Fibroblast of pulmonary artery (primary cell): ENCODE data around the gene RGS9.

Source experiments
- DNase-seq: peaks from one replicate; pipeline ENCODE4 v3.0.0-alpha.2; 2010; ENCODE audit warnings: low read depth
- H3K4me3 ChIP-seq: replicated peaks from 2 replicates; pipeline ENCODE4 v1.5.1; 2011; ENCODE audit warnings: low read depth, mild to moderate bottlenecking, control low read depth, low read length, moderate library complexity
- TF ChIP-seq, protein P1 (sequence below): IDR thresholded peaks from 2 replicates; pipeline ENCODE4 v1.5.1; 2011; ENCODE audit warnings: mild to moderate bottlenecking, control low read depth, low read length, inconsistent platforms; ENCODE audit errors: missing control alignments

Gene RGS9

DNA sequence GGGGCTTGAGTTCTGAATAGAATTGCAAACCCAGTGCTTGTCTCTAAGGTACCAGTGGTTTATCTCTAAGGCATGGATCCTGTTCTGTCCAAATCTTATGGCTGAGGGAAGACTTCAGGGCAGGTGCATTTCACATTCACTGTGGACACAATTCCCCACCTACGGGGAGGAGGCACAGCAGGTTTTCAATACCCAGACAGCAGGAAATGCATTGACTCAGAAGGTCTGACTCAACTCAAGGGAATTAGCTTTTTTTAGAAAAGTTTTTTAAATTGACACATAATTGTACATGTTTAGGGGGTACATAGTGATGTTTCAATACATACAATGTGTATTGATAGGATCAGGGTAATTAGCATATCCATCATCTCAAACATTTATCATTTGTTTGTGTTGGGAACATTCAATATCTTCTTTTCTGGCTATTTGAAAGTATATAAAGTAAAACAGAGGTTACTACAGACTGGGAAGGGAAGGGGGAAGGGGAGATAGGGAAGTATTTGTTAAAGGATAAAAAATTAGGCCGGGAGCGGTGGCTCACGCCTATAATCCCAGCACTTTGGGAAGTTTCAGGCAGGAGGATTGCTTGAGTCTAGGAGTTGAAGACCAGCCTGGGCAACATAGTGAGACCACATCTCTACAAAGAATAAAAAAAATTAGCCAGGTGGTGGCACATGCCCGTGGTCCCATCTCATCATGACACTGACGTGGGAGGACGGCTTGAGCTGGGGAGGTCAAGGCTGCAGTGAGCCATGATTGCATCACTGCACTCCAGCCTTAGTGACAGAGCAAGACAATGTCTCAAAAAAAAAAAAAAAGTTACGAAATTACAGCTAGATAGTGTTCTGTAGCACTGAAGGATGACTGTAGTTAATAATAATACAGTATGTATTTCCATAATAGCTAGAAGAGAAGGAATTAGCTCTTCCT lies 54.9 kb downstream of the RGS9 start:
- H3K4me3 ChIP-seq: no peak overlapping the region
- TF ChIP-seq, protein P1, sequence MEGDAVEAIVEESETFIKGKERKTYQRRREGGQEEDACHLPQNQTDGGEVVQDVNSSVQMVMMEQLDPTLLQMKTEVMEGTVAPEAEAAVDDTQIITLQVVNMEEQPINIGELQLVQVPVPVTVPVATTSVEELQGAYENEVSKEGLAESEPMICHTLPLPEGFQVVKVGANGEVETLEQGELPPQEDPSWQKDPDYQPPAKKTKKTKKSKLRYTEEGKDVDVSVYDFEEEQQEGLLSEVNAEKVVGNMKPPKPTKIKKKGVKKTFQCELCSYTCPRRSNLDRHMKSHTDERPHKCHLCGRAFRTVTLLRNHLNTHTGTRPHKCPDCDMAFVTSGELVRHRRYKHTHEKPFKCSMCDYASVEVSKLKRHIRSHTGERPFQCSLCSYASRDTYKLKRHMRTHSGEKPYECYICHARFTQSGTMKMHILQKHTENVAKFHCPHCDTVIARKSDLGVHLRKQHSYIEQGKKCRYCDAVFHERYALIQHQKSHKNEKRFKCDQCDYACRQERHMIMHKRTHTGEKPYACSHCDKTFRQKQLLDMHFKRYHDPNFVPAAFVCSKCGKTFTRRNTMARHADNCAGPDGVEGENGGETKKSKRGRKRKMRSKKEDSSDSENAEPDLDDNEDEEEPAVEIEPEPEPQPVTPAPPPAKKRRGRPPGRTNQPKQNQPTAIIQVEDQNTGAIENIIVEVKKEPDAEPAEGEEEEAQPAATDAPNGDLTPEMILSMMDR: no peak
- DNase-seq: peak; percentile 71

GRCh38 chr17:65193305-65193704 lies 56.1 kb downstream of the RGS9 start:
- no peak overlapping the region for H3K4me3 ChIP-seq
- TF ChIP-seq, protein P1: no peak
- DNase-seq: no peak

DNA sequence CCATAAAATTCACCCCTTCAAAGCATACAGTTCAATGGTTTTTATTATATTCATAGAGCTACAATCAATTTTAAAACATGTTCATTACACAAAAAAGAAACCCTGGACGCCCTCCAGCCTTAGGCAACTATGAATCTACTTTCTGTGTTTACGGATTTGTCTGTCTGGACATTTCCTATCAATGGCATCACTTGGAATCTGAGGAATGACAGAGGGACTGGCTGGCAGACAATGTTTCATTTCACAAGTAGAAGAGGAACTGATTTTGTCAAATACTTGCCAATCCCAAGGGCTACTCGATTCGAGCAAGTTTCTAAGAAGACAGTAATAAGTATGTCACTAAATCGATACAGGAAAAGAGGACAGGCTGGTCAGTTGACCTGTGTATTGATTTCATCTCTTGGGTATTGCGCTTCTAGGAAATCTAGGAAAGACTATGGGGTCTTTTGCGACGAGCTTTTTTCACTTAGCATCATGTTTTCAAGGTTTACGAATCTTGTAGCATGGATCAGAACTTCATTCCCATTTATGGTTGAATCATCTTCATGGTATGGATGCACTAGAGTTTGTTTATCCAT lies 56.6 kb downstream of the RGS9 start:
- H3K4me3 ChIP-seq: no peak overlapping the region
- no peak for DNase-seq
- TF ChIP-seq, protein P1: no peak

- TF ChIP-seq, protein P1: no peak
- no peak overlapping the region for H3K4me3 ChIP-seq
- DNase-seq: peak; percentile 24
These were observed 57.6 kb downstream of the RGS9 start for GRCh38 chr17:65194670-65195334.

DNA sequence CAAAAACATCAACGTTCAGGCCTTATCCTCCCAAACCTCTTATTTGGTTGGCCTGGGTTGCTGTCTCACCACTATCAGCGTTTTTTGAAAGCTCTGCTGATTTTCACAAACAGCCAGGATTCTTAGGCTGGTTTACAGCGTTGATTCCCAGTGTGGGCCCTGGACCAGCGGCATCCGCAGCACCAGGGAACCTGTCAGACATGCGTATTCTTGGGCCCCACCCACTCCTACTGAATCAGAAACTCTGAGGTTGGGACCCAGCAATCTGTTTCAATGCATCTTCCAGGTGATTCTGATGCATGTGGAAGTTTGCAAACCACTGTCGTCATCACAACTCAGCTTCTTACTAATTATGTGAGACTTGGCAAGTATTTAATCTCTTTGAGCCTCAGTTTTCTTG lies 58.5 kb downstream of the RGS9 start:
- TF ChIP-seq, protein P1: no peak
- no peak for DNase-seq
- H3K4me3 ChIP-seq: no peak overlapping the region

GRCh38 chr17:65196617-65197016 lies 59.4 kb downstream of the RGS9 start:
- TF ChIP-seq, protein P1: no peak
- DNase-seq: no peak
- no peak overlapping the region for H3K4me3 ChIP-seq
